Breast epithelium (tissue), 4 donors: ENCODE data around the gene GFRA4. TPM values are rescaled to one million over a fixed set of nuclear protein-coding genes. Genes with fewer than 3 reads are reported as not detected.

Experiments used
- DNase-seq, 2 donors: peaks; one replicate each; pipeline ENCODE4 v3.0.0-alpha.2; 2019; ENCODE audit warnings: low spot score in 2 of 2
- H3K27ac ChIP-seq, 2 donors: fragments of 200-600 bp; sonication (generic) in 1 of 2; one replicate each; pipeline ENCODE4 v1.5.1; 2016 to 2019; ENCODE audit warnings: mild to moderate bottlenecking in 1 of 2
- H3K27me3 ChIP-seq, 2 donors: fragments of 200-600 bp; sonication (generic) in 1 of 2; one replicate each; pipeline versions ENCODE4 v1.5.1 to v1.6.0; 2017 to 2019; ENCODE audit warnings: control low read depth in 1 of 2, mild to moderate bottlenecking in 1 of 2
- H3K36me3 ChIP-seq: fragments of 200-600 bp; one replicate; pipeline ENCODE4 v1.5.1; 2019
- H3K4me1 ChIP-seq, 2 donors: fragments of 200-600 bp; sonication (generic); one replicate each; pipeline ENCODE4 v1.5.1; 2016 to 2019; ENCODE audit warnings: control low read depth in 1 of 2
- H3K4me3 ChIP-seq, 3 donors: fragments of 200-600 bp; sonication (generic); 1 replicate in 2 of 3; 2 replicates in 1 of 3; pipeline ENCODE4 v1.5.1; 2016 to 2019; ENCODE audit warnings: mild to moderate bottlenecking in 3 of 3, moderate library complexity in 2 of 3
- H3K9me3 ChIP-seq, 2 donors: fragments of 200-600 bp; sonication (generic) in 1 of 2; one replicate each; pipeline ENCODE4 v1.5.1; 2016 to 2019; ENCODE audit warnings: control low read depth in 1 of 2
- CTCF ChIP-seq, 3 donors: fragments of 450-650 bp; IDR thresholded peaks; one replicate each; pipeline ENCODE4 v1.5.1; 2016 to 2017; ENCODE audit warnings: antibody characterized with exemption in 3 of 3, mild to moderate bottlenecking in 3 of 3, moderate library complexity in 3 of 3
- POLR2A ChIP-seq: fragments of 450-650 bp; IDR thresholded peaks from one replicate; pipeline ENCODE4 v1.6.1; 2016; ENCODE audit warnings: antibody characterized with exemption, mild to moderate bottlenecking, moderate library complexity
- POLR2AphosphoS5 ChIP-seq, 3 donors: sonication (generic); formaldehyde crosslinking; IDR thresholded peaks; one replicate each; pipeline ENCODE4 v1.6.1; 2017; ENCODE audit warnings: antibody characterized with exemption in 3 of 3
- intact Hi-C: fragments of 100-400 bp; cut with DNase I; formaldehyde crosslinking; loops from one replicate; pipeline ENCODE4 v1.15.1; 2023; ENCODE audit warnings: low total_unique reads
- total RNA-seq, 3 donors: library from RNA; depleted of rRNA; stranded (reverse); fragments of >200 nt; gene quantifications; one replicate each; pipeline ENCODE4 v1.1.0, GENCODE V29; 2016

Gene GFRA4
- total RNA-seq, 3 donors from 2014 or later, result not detected

- Histone ChIP-seq H3K27ac (peak overlapping the region; percentile 31 to 87), H3K27me3 (no peaks in the 10 kb centered on the region), H3K4me3 (peak overlapping the region in 1 of 3 donors; percentile 19), H3K9me3 (no peaks in the 10 kb centered on the region), H3K36me3 (no peaks in the 10 kb centered on the region), H3K4me1 (no peaks in the 10 kb centered on the region)
- TF ChIP-seq POLR2A (no peak), CTCF (IDR thresholded peaks at IDR 0.05) (no peak), POLR2AphosphoS5 (IDR thresholded peaks at IDR 0.05) (no peak)
- no peak for DNase-seq
- intact Hi-C loops, result no loop called here
Measured at GRCh38 chr20:3687655-3688054, 24.5 kb upstream of the GFRA4 start.

- Histone ChIP-seq H3K36me3 (no peaks in the 10 kb centered on the region), H3K4me3 (no peak overlapping the region), H3K27me3 (peaks cover 0 to 7% of the 10 kb centered on the region in 2 donors), H3K4me1 (no peaks in the 10 kb centered on the region), H3K9me3 (no peaks in the 10 kb centered on the region), H3K27ac (peak overlapping the region; percentile 31 to 87)
- TF ChIP-seq CTCF (IDR thresholded peaks at IDR 0.05) (no peak), POLR2AphosphoS5 (IDR thresholded peaks at IDR 0.05) (peak; percentile 48 to 65 (median 60)), POLR2A (no peak)
- intact Hi-C loops, result no loop called here
- peak in 1 of 2 donors; percentile 41 for DNase-seq
Measured at GRCh38 chr20:3686867-3687321, 23.7 kb upstream of the GFRA4 start.

GRCh38 chr20:3686421-3686820 is 23.2 kb upstream of the GFRA4 start:
- H3K4me3 ChIP-seq, result peak overlapping the region in 1 of 3 donors; percentile 25
- H3K27me3 ChIP-seq, result peaks cover 0 to 12% of the 10 kb centered on the region in 2 donors
- H3K36me3 ChIP-seq, result no peaks in the 10 kb centered on the region
- H3K27ac ChIP-seq, result peak overlapping the region; percentile 13 to 76
- H3K4me1 ChIP-seq, result no peaks in the 10 kb centered on the region
- H3K9me3 ChIP-seq, result no peaks in the 10 kb centered on the region
- no peak for DNase-seq
- intact Hi-C loops, result no loop called here
- TF ChIP-seq POLR2AphosphoS5 (IDR thresholded peaks at IDR 0.05), result no peak
- no peak for TF ChIP-seq POLR2A
- TF ChIP-seq CTCF (IDR thresholded peaks at IDR 0.05), result no peak

GRCh38 chr20:3685341-3685740 is 22.1 kb upstream of the GFRA4 start:
- H3K4me3 ChIP-seq, result no peak overlapping the region
- no peaks in the 10 kb centered on the region for H3K9me3 ChIP-seq
- TF ChIP-seq POLR2A (no peak), CTCF (IDR thresholded peaks at IDR 0.05) (no peak), POLR2AphosphoS5 (IDR thresholded peaks at IDR 0.05) (no peak)
- peaks cover 0 to 22% of the 10 kb centered on the region in 2 donors for H3K27me3 ChIP-seq
- H3K36me3 ChIP-seq, result no peaks in the 10 kb centered on the region
- DNase-seq, result no peak
- H3K27ac ChIP-seq, result no peak overlapping the region
- intact Hi-C loops, result no loop called here
- H3K4me1 ChIP-seq, result no peaks in the 10 kb centered on the region

GRCh38 chr20:3681931-3682781 is 19.0 kb upstream of the GFRA4 start, which contains the start of gene ADAM33:
Gene ADAM33, minus strand, starts transcription at chr20:3682010. Its CDS starts 6 bp downstream, at chr20:3682004.
- TF ChIP-seq CTCF (IDR thresholded peaks at IDR 0.05), result no peak
- no peak for TF ChIP-seq POLR2A
- peak in 1 of 3 donors; percentile 22 for TF ChIP-seq POLR2AphosphoS5 (IDR thresholded peaks at IDR 0.05)
- peak within 1 kb of the TSS; percentile 68 to 84 for H3K27ac ChIP-seq
- H3K36me3 ChIP-seq, result no peaks in the 10 kb centered on the region
- intact Hi-C loops, result no loop called here
- peak within 1 kb of the TSS; percentile 54 to 74 (median 54) for H3K4me3 ChIP-seq
- H3K27me3 ChIP-seq, result peaks cover 0 to 23% of the 10 kb centered on the region in 2 donors
- H3K4me1 ChIP-seq, result peaks cover 0 to 2% of the 10 kb centered on the region in 2 donors
- H3K9me3 ChIP-seq, result no peaks in the 10 kb centered on the region
- no peak for DNase-seq
